GM12878 (cell line): ENCODE measurements around the gene PTPMT1.
"Not testable (repeated sequence)": the region's sequence is repeated elsewhere in the genome, so short reads cannot be mapped to it uniquely, and the experiment has no call there.

Experiments
- MEF2A ChIP-seq: IDR thresholded peaks from 2 replicates; pipeline ENCODE4 v1.6.1; 2011; ENCODE audit warnings: low read depth, mild to moderate bottlenecking, low read length, moderate library complexity; ENCODE audit not compliant: insufficient read depth
- POLR2A ChIP-seq: IDR thresholded peaks from 2 replicates; pipeline ENCODE4 v1.6.1; 2011; ENCODE audit warnings: low read depth, mild to moderate bottlenecking, low read length
- YY1 ChIP-seq: IDR thresholded peaks from 2 replicates; pipeline ENCODE4 v1.6.1; 2011; ENCODE audit warnings: low read depth, mild to moderate bottlenecking, low read length

DNA sequence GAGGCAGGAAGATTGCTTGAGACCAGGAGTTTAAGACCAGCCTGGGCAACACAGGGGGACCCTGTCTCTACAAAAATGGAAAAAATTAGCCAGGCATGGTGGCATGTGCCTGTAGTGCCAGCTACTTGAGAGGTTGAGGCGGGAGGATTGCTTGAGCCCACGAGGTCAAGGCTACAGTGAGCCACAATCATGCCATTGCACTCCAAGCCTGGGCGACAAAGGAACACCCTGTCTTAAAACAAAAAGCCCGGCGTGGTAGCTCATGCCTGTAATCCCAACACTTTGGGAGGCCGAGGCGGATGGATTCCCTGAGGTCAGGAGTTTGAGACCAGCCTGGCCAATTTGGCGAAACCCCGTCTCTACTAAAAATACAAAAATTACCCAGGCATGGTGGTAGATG, 34.7 kb upstream of the PTPMT1 start:
- not testable (repeated sequence) for TF ChIP-seq MEF2A, YY1, POLR2A
